Neuronal stem cell (in vitro differentiated cells): Measurements from ENCODE around the gene SUPT4H1.

Source experiments
- DNase-seq: peaks from one replicate; pipeline ENCODE4 v3.0.0-alpha.2; 2013; ENCODE audit warnings: low spot score
- H2AFZ ChIP-seq: one replicate; pipeline ENCODE4 v1.6.1; 2013; ENCODE audit warnings: mild to moderate bottlenecking, low read length, inconsistent platforms
- H2AK5ac ChIP-seq: 2 replicates; pipeline ENCODE4 v1.6.1; 2013; ENCODE audit warnings: low read depth, mild to moderate bottlenecking, inconsistent platforms, low read length, moderate library complexity, mixed read lengths
- H2BK120ac ChIP-seq: 2 replicates; pipeline ENCODE4 v1.6.1; 2013; ENCODE audit warnings: low read depth, mild to moderate bottlenecking, inconsistent platforms, low read length, moderate library complexity, mixed read lengths
- H2BK12ac ChIP-seq: one replicate; pipeline ENCODE4 v1.6.1; 2013; ENCODE audit warnings: low read length, inconsistent platforms
- H2BK15ac ChIP-seq: 2 replicates; pipeline ENCODE4 v1.6.1; 2013; ENCODE audit warnings: mild to moderate bottlenecking, low read length, inconsistent platforms, mixed read lengths
- H2BK5ac ChIP-seq: one replicate; pipeline ENCODE4 v1.6.1; 2013; ENCODE audit warnings: inconsistent platforms, mild to moderate bottlenecking, low read length, moderate library complexity
- H3K14ac ChIP-seq: one replicate; pipeline ENCODE4 v1.6.1; 2013; ENCODE audit warnings: low read length, inconsistent platforms
- H3K18ac ChIP-seq: 2 replicates; pipeline ENCODE4 v1.6.1; 2013; ENCODE audit warnings: low read length, inconsistent platforms
- H3K23ac ChIP-seq: 2 replicates; pipeline ENCODE4 v1.6.1; 2013; ENCODE audit warnings: low read depth, mild to moderate bottlenecking, mixed read lengths, low read length, inconsistent platforms; ENCODE audit not compliant: poor library complexity
- H3K27ac ChIP-seq: replicated peaks from 3 replicates; pipeline ENCODE4 v1.5.1; 2013; ENCODE audit warnings: low read length, inconsistent platforms
- H3K27me3 ChIP-seq, 3 experiments: 2 replicates each; pipeline ENCODE4 v1.6.1; 2013; ENCODE audit warnings: low read length in 3 of 3, mild to moderate bottlenecking in 2 of 3, inconsistent platforms in 1 of 3, low read depth in 1 of 3, mixed read lengths in 1 of 3, moderate library complexity in 1 of 3; ENCODE audit not compliant: control insufficient read depth in 3 of 3, insufficient read depth in 3 of 3
- H3K36me3 ChIP-seq, 2 donors: replicated peaks in 1 of 2; 2 replicates each; pipeline ENCODE4 v1.6.1; 2013; ENCODE audit warnings: low read length in 2 of 2; ENCODE audit not compliant: control insufficient read depth in 2 of 2, insufficient read depth in 2 of 2
- H3K4ac ChIP-seq: 2 replicates; pipeline ENCODE4 v1.6.1; 2013; ENCODE audit warnings: inconsistent platforms, mild to moderate bottlenecking, low read length, moderate library complexity
- H3K4me1 ChIP-seq, 2 donors: 1 replicate in 1 of 2; 2 replicates in 1 of 2; pipeline ENCODE4 v1.6.1; 2013; ENCODE audit warnings: low read length in 2 of 2, low read depth in 1 of 2; ENCODE audit not compliant: control insufficient read depth in 2 of 2, insufficient read depth in 1 of 2
- H3K4me2 ChIP-seq: one replicate; pipeline ENCODE4 v1.6.1; 2013; ENCODE audit warnings: mild to moderate bottlenecking, low read length, inconsistent platforms; ENCODE audit not compliant: insufficient read depth, poor library complexity, severe bottlenecking
- H3K4me3 ChIP-seq, 2 donors: 2 replicates each; pipeline ENCODE4 v1.5.1; 2013; ENCODE audit warnings: low read length in 2 of 2, mild to moderate bottlenecking in 2 of 2, inconsistent platforms in 1 of 2, moderate library complexity in 1 of 2
- H3K79me1 ChIP-seq: one replicate; pipeline ENCODE4 v1.6.1; 2013; ENCODE audit warnings: low read depth, mild to moderate bottlenecking, inconsistent platforms, low read length, moderate library complexity
- H3K9ac ChIP-seq: one replicate; pipeline ENCODE4 v1.6.1; 2013; ENCODE audit warnings: mild to moderate bottlenecking, low read depth, low read length, inconsistent platforms; ENCODE audit not compliant: poor library complexity
- H3K9me3 ChIP-seq, 2 donors: replicated peaks in 1 of 2; 2 replicates each; pipeline versions ENCODE3 to v1.6.1; 2013; ENCODE audit warnings: low read length in 2 of 2, mild to moderate bottlenecking in 2 of 2, inconsistent platforms in 1 of 2, low read depth in 1 of 2, mixed read lengths in 1 of 2, moderate library complexity in 1 of 2; ENCODE audit not compliant: control insufficient read depth in 2 of 2, insufficient read depth in 1 of 2
- H4K8ac ChIP-seq: one replicate; pipeline ENCODE4 v1.6.1; 2013; ENCODE audit warnings: low read depth, mild to moderate bottlenecking, inconsistent platforms, low read length, moderate library complexity
- H4K91ac ChIP-seq: one replicate; pipeline ENCODE4 v1.6.1; 2013; ENCODE audit warnings: low read length, low read depth, mild to moderate bottlenecking, inconsistent platforms; ENCODE audit not compliant: poor library complexity
- WGBS, 2 donors: extraction: QIAGEN DNeasy Blood & Tissue Kit; methylation state at CpG; one replicate each; pipeline ENCODE4 v1.1.7; 2013; ENCODE audit warnings: missing lambda C conversion rate in 2 of 2, mixed read lengths in 1 of 2; ENCODE audit not compliant: insufficient read length in 2 of 2, insufficient replicate concordance in 1 of 2; ENCODE audit errors: extremely low coverage in 2 of 2; 5-methylcytosine and 5-hydroxymethylcytosine counted together

Gene SUPT4H1

GRCh38 chr17:58373923-58374322 lies 21.9 kb upstream of the SUPT4H1 start:
- Histone ChIP-seq H2BK5ac (no peak overlapping the region), H3K9ac (no peak overlapping the region), H4K8ac (no peak overlapping the region), H4K91ac (no peak overlapping the region), H2BK15ac (no peak overlapping the region), H2BK120ac (no peak overlapping the region), H3K27ac (no peak overlapping the region), H2AK5ac (no peak overlapping the region), H3K4me2 (no peak overlapping the region), H3K27me3 (no peaks in the 10 kb centered on the region), H3K9me3 (no peaks in the 10 kb centered on the region), H3K18ac (no peak overlapping the region), H2BK12ac (no peak overlapping the region), H3K36me3 (no peaks in the 10 kb centered on the region), H3K23ac (no peak overlapping the region), H3K4me1 (peaks cover 0 to 6% of the 10 kb centered on the region in 2 donors), H3K14ac (no peak overlapping the region), H3K4ac (no peak overlapping the region), H3K4me3 (no peak overlapping the region), H2AFZ (no peak overlapping the region), H3K79me1 (no peaks in the 10 kb centered on the region)
- no peak for DNase-seq
- whole genome bisulfite sequencing, 2 donors = no CpG with 5 or more reads among the region's 1 CpG

- H3K27ac ChIP-seq = no peak overlapping the region
- H2BK120ac ChIP-seq = no peak overlapping the region
- H2AFZ ChIP-seq = peak overlapping the region; percentile 49
- H2BK12ac ChIP-seq = no peak overlapping the region
- no peak overlapping the region for H3K23ac ChIP-seq
- no peaks in the 10 kb centered on the region for H3K27me3 ChIP-seq
- H2BK5ac ChIP-seq = no peak overlapping the region
- H3K4me3 ChIP-seq = no peak overlapping the region
- H3K4ac ChIP-seq = no peak overlapping the region
- H3K36me3 ChIP-seq = no peaks in the 10 kb centered on the region
- no peak for DNase-seq
- peaks cover 0 to 6% of the 10 kb centered on the region in 2 donors for H3K4me1 ChIP-seq
- no peak overlapping the region for H3K14ac ChIP-seq
- no peak overlapping the region for H4K91ac ChIP-seq
- H3K18ac ChIP-seq = peak overlapping the region; percentile 42
- no peak overlapping the region for H2AK5ac ChIP-seq
- H3K9me3 ChIP-seq = no peaks in the 10 kb centered on the region
- no peak overlapping the region for H3K9ac ChIP-seq
- no peak overlapping the region for H3K4me2 ChIP-seq
- no peaks in the 10 kb centered on the region for H3K79me1 ChIP-seq
- H4K8ac ChIP-seq = no peak overlapping the region
- WGBS, 2 donors = no CpG with 5 or more reads among the region's 5 CpGs
- H2BK15ac ChIP-seq = no peak overlapping the region
These were observed 21.0 kb upstream of the SUPT4H1 start for GRCh38 chr17:58373003-58373402.

GRCh38 chr17:58371300-58371950 lies 19.4 kb upstream of the SUPT4H1 start:
- Histone ChIP-seq H3K23ac (no peak overlapping the region), H3K4me2 (no peak overlapping the region), H2BK120ac (no peak overlapping the region), H3K79me1 (no peaks in the 10 kb centered on the region), H2BK5ac (no peak overlapping the region), H2BK12ac (no peak overlapping the region), H3K9ac (no peak overlapping the region), H3K4ac (no peak overlapping the region), H3K27me3 (no peaks in the 10 kb centered on the region), H2AK5ac (no peak overlapping the region), H3K14ac (no peak overlapping the region), H3K4me3 (no peak overlapping the region), H4K91ac (no peak overlapping the region), H3K18ac (no peak overlapping the region), H2BK15ac (no peak overlapping the region), H3K4me1 (peaks cover 0 to 4% of the 10 kb centered on the region in 2 donors), H3K9me3 (no peaks in the 10 kb centered on the region), H3K36me3 (no peaks in the 10 kb centered on the region), H4K8ac (no peak overlapping the region), H3K27ac (no peak overlapping the region), H2AFZ (no peak overlapping the region)
- DNase-seq = no peak
- WGBS, 2 donors = no CpG with 5 or more reads among the region's 6 CpGs

- H3K4me3 ChIP-seq = no peak overlapping the region
- no peak overlapping the region for H4K91ac ChIP-seq
- H2BK12ac ChIP-seq = no peak overlapping the region
- H4K8ac ChIP-seq = no peak overlapping the region
- no peak overlapping the region for H3K4me2 ChIP-seq
- H2AFZ ChIP-seq = no peak overlapping the region
- no peak overlapping the region for H2BK120ac ChIP-seq
- H3K4ac ChIP-seq = no peak overlapping the region
- no peaks in the 10 kb centered on the region for H3K9me3 ChIP-seq
- H3K27ac ChIP-seq = no peak overlapping the region
- no peak overlapping the region for H2AK5ac ChIP-seq
- H3K79me1 ChIP-seq = no peaks in the 10 kb centered on the region
- no peaks in the 10 kb centered on the region for H3K36me3 ChIP-seq
- H3K9ac ChIP-seq = no peak overlapping the region
- H3K18ac ChIP-seq = no peak overlapping the region
- H2BK15ac ChIP-seq = no peak overlapping the region
- no peak overlapping the region for H3K23ac ChIP-seq
- WGBS, 2 donors = no CpG with 5 or more reads among the region's 9 CpGs
- no peak overlapping the region for H2BK5ac ChIP-seq
- no peak overlapping the region for H3K14ac ChIP-seq
- no peak for DNase-seq
- H3K4me1 ChIP-seq = peaks cover 0 to 4% of the 10 kb centered on the region in 2 donors
- H3K27me3 ChIP-seq = peaks cover 0 to 2% (median 0%) of the 10 kb centered on the region in 3 experiments
These were observed 18.7 kb upstream of the SUPT4H1 start for GRCh38 chr17:58370716-58371115.
